ENCODE measurements around the gene RMDN2.

GRCh38 chr2:37947306-37947705 is 22.2 kb downstream of the RMDN2 start:
- TF ChIP-seq CTCF (IDR thresholded peaks at IDR 0.05 in 8 of 11, conservative IDR thresholded peaks at IDR 0.05 in 3 of 11) (no peak), POLR2A (IDR thresholded peaks at IDR 0.05) (no peak), POLR2AphosphoS5 (IDR thresholded peaks at IDR 0.05) (no peak)
